GM12878 (cell line): ENCODE data around the gene ACACA. TPM values are rescaled to one million over a fixed set of nuclear protein-coding genes. Genes with fewer than 3 reads are reported as not detected.

Experiments
- ATAC-seq: fragments of 200-7000 bp; cut with Tn5 transposase; 3 replicates; pipeline ENCODE4 v1.9.1; 2020; ENCODE audit warnings: mild to moderate bottlenecking, moderate library complexity
- BruUV-seq: library from RNA; stranded (reverse); fragments of 400-500 nt; replicated peaks from 2 replicates; lab custom pipeline; 2021; lab: Mats Ljungman, UMichigan
- CTCF ChIA-PET: fragments of 300-600 bp; sonication (Branson Sonifier 250); formaldehyde crosslinking; extraction: SDS; loops from one replicate; lab custom pipeline; 2021; ENCODE audit warnings: inconsistent platforms; lab: Yijun Ruan, JAX
- POLR2A ChIA-PET: fragments of 350-600 bp; formaldehyde crosslinking; extraction: SDS; loops from one replicate; lab custom pipeline; 2021; ENCODE audit warnings: inconsistent platforms; lab: Charles Lee
- RAD21 ChIA-PET: fragments of 300-600 bp; sonication (Branson Sonifier 250); formaldehyde crosslinking; loops from one replicate; lab custom pipeline; 2023; ENCODE audit warnings: antibody characterized with exemption; ENCODE audit not compliant: unreplicated experiment; lab: Charles Lee
- SMC1A ChIA-PET: fragments of 300-600 bp; sonication (Branson Sonifier 250); formaldehyde crosslinking; loops from one replicate; lab custom pipeline; 2023; ENCODE audit not compliant: unreplicated experiment, uncharacterized antibody; lab: Charles Lee
- DNase-seq: peaks from one replicate; pipeline ENCODE4 v3.0.0-alpha.2; 2011; ENCODE audit warnings: low read depth, low spot score
- FAIRE-seq: peaks from 3 replicates; lab custom pipeline; 2011; peaks lifted over from hg19 to GRCh38; lab: Jason Lieb, UNC
- H2AFZ ChIP-seq: 2 replicates; pipeline ENCODE4 v1.6.0; 2011; ENCODE audit warnings: low read depth, low read length, control low read depth; ENCODE audit not compliant: control insufficient read depth
- H3K27ac ChIP-seq: 2 replicates; pipeline ENCODE4 v1.5.1; 2011; ENCODE audit warnings: control low read depth; ENCODE audit not compliant: control insufficient read depth, insufficient read depth
- H3K27me3 ChIP-seq, 2 experiments: replicated peaks in 1 of 2; 2 replicates each; pipeline versions ENCODE4 v1.6.0 to v1.6.1; 2011; ENCODE audit warnings: low read length in 1 of 2; ENCODE audit not compliant: control insufficient read depth in 2 of 2, insufficient read depth in 2 of 2
- H3K36me3 ChIP-seq, 2 experiments: 2 replicates each; pipeline ENCODE4 v1.5.1; 2011; ENCODE audit warnings: low read length in 1 of 2; ENCODE audit not compliant: control insufficient read depth in 2 of 2, insufficient read depth in 2 of 2
- H3K4me1 ChIP-seq: 2 replicates; pipeline ENCODE4 v1.6.1; 2011; ENCODE audit warnings: mild to moderate bottlenecking, low read length, moderate library complexity, mixed read lengths; ENCODE audit not compliant: control insufficient read depth, insufficient read depth
- H3K4me2 ChIP-seq: 2 replicates; pipeline ENCODE4 v1.6.0; 2011; ENCODE audit warnings: control low read depth; ENCODE audit not compliant: control insufficient read depth, insufficient read depth
- H3K4me3 ChIP-seq: fragments of 200-600 bp; sonication (generic); 2 replicates; pipeline ENCODE4 v1.5.1; 2016
- H3K79me2 ChIP-seq: 2 replicates; pipeline ENCODE4 v1.6.0; 2011; ENCODE audit warnings: low read length; ENCODE audit not compliant: control insufficient read depth, insufficient read depth
- H3K9ac ChIP-seq: 2 replicates; pipeline ENCODE4 v1.8.0; 2011; ENCODE audit warnings: low read length, control low read depth, mixed read lengths; ENCODE audit not compliant: control insufficient read depth, insufficient read depth
- H3K9me3 ChIP-seq: replicated peaks from 3 replicates; pipeline ENCODE4 v1.5.1; 2011; ENCODE audit warnings: mild to moderate bottlenecking, low read length; ENCODE audit not compliant: control insufficient read depth, insufficient read depth
- H4K20me1 ChIP-seq: 2 replicates; pipeline ENCODE4 v1.6.0; 2011; ENCODE audit not compliant: control insufficient read depth, insufficient read depth
- HDAC2 ChIP-seq: fragments of 200-600 bp; sonication (generic); IDR thresholded peaks from 2 replicates; pipeline ENCODE4 v1.6.1; 2017
- RAD21 ChIP-seq: IDR thresholded peaks from 2 replicates; pipeline ENCODE4 v1.6.1; 2011; ENCODE audit warnings: mild to moderate bottlenecking, low read depth, low read length, moderate library complexity; ENCODE audit not compliant: insufficient read depth
- SMC3 ChIP-seq: IDR thresholded peaks from 2 replicates; pipeline ENCODE4 v1.6.1; 2011; ENCODE audit warnings: low read length, improper control_type of control experiment, borderline replicate concordance
- TAF1 ChIP-seq: IDR thresholded peaks from 2 replicates; pipeline ENCODE4 v1.6.1; 2011; ENCODE audit warnings: mild to moderate bottlenecking, low read depth, low read length, borderline replicate concordance
- WGBS: methylation state at CpG from one replicate; pipeline ENCODE4 v1.1.6; 2016; ENCODE audit warnings: low lambda C conversion rate; ENCODE audit not compliant: insufficient replicate concordance, insufficient coverage; ENCODE audit errors: missing lambda C conversion rate; 5-methylcytosine and 5-hydroxymethylcytosine counted together
- in situ Hi-C: fragments of 300-500 bp; cut with MboI; formaldehyde crosslinking; loops from 9 replicates; pipeline ENCODE4 v1.14.3; 2018; ENCODE audit warnings: mixed read lengths
- intact Hi-C: fragments of 100-400 bp; cut with micrococcal nuclease; formaldehyde crosslinking; loops from one replicate; pipeline ENCODE4 v1.14.2; 2022; ENCODE audit not compliant: unreplicated experiment
- polyA plus RNA-seq, 11 experiments: library from polyadenylated mRNA; depleted of rRNA in 4 of 11; unstranded in 6 of 11; stranded (reverse) in 5 of 11; fragments of >200 nt; fragmentation: Nextera tagmentation in 4 of 11; fragmentation: Illumina TruSeq in 1 of 11; extraction: Ambion mirVana in 4 of 11; extraction: Trizol in 1 of 11; gene quantifications; 1 replicate in 1 of 11; 2 replicates in 10 of 11; pipeline versions ENCODE4 v1.2.1 to v1.2.3, GENCODE V29; 2011 to 2016; ENCODE audit warnings: inconsistent platforms in 2 of 11, missing spikeins in 2 of 11, low read depth in 1 of 11
- total RNA-seq, 4 experiments: library from RNA; depleted of rRNA in 3 of 4; stranded (reverse); fragments of >200 nt in 3 of 4; fragmentation: Illumina TruSeq in 1 of 4; extraction: Trizol in 1 of 4; gene quantifications; 2 replicates each; pipeline versions ENCODE4 v1.2.1 to v1.2.3, GENCODE V29; 2013 to 2021
- TF ChIP-seq, protein P1 (sequence below), 3 experiments: IDR thresholded peaks in 2 of 3; conservative IDR thresholded peaks in 1 of 3; 2 replicates each; pipeline ENCODE4 v1.5.1; 2011; ENCODE audit warnings: low read depth in 3 of 3, low read length in 3 of 3, mild to moderate bottlenecking in 3 of 3, control low read depth in 2 of 3, moderate library complexity in 2 of 3, inconsistent platforms in 1 of 3, mixed read lengths in 1 of 3; ENCODE audit not compliant: control insufficient read depth in 2 of 3, insufficient read depth in 1 of 3; ENCODE audit errors: extremely low read depth in 1 of 3

ACACA gene
- total and polyA plus RNA-seq, 10 of the 15 experiments (the other 5 are each of a cell fraction or from before 2014, with no cell fraction given) = 12.9 to 74.2 (median 32.0) TPM

DNA sequence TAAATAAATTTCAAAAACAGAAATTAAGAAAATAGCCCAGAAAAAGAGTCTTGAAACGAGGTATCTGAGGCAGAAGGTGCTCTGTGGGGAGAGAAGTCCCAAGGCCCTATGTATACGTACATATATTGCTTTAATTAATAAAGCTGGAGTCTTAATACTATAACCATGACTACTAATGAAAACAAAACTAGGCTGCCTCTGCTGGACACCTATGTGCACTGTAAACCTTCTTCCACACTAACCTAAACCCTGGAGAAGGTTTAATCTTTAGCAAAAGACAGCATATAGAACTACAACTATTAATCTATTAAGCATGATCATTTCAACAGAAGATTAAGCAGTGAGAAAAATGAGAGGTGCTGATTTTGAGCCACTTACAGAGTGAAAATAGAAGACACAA is 184.8 kb downstream of the ACACA start:
- BruUV-seq = no TSS peak
- 100% methylated on average over 2 of the region's 2 CpGs for WGBS
- Histone ChIP-seq H3K4me2 (no peak overlapping the region), H3K4me1 (no peaks in the 10 kb centered on the region), H3K9me3 (no peaks in the 10 kb centered on the region), H3K9ac (no peak overlapping the region), H3K27me3 (no peaks in the 10 kb centered on the region), H3K4me3 (no peak overlapping the region), H3K27ac (no peak overlapping the region), H3K79me2 (no peaks in the 10 kb centered on the region), H4K20me1 (no peaks in the 10 kb centered on the region), H2AFZ (no peak overlapping the region), H3K36me3 (peaks cover 4 to 11% of the 10 kb centered on the region in 2 experiments)
- POLR2A ChIA-PET = no interaction called here
- SMC1A ChIA-PET = no interaction called here
- in situ Hi-C loops = no loop called here
- no peak for ATAC-seq
- no peak for FAIRE-seq
- no peak for DNase-seq
- CTCF ChIA-PET = interaction anchor here (0.8 to 1.1 kb wide), 2 partner anchors 18 to 618 kb away, joined by 3 read pairs; no protein-coding TSS in a partner anchor
- TF ChIP-seq, protein P1, sequence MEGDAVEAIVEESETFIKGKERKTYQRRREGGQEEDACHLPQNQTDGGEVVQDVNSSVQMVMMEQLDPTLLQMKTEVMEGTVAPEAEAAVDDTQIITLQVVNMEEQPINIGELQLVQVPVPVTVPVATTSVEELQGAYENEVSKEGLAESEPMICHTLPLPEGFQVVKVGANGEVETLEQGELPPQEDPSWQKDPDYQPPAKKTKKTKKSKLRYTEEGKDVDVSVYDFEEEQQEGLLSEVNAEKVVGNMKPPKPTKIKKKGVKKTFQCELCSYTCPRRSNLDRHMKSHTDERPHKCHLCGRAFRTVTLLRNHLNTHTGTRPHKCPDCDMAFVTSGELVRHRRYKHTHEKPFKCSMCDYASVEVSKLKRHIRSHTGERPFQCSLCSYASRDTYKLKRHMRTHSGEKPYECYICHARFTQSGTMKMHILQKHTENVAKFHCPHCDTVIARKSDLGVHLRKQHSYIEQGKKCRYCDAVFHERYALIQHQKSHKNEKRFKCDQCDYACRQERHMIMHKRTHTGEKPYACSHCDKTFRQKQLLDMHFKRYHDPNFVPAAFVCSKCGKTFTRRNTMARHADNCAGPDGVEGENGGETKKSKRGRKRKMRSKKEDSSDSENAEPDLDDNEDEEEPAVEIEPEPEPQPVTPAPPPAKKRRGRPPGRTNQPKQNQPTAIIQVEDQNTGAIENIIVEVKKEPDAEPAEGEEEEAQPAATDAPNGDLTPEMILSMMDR (IDR thresholded peaks at IDR 0.05 in 2 of 3, conservative IDR thresholded peaks at IDR 0.05 in 1 of 3; ENCODE audit: control insufficient read depth in 2 of 3, extremely low read depth in 1 of 3, insufficient read depth in 1 of 3, low read depth in 3 of 3, low read length in 3 of 3) = 0 out of 6 replicates have a peak, but pooled peaks of 1 of the 3 experiments have one; percentile 3
- TF ChIP-seq TAF1 = no peak
- RAD21 ChIA-PET = no interaction called here
- intact Hi-C loops = no loop called here

DNA sequence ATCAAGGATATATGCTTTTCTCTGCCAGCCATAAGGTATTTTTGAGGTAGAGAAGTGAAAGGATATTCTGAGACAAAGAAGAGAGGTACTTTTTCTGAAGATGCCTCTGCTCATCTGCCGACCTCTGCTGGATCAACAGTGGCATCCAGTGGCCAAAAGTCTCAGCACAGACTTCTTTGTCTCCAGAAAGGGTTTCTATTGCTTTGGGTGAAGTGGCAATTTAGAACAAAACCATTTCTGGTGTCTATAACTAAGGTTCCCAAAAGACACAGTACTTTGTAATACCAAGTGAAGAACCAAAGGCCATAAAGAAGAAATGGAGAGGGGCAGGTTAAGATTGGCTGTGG is 186.1 kb downstream of the ACACA start:
- Histone ChIP-seq H4K20me1 (no peaks in the 10 kb centered on the region), H3K9ac (no peak overlapping the region), H3K4me2 (no peak overlapping the region), H3K27me3 (no peaks in the 10 kb centered on the region), H3K36me3 (peaks cover 3 to 11% of the 10 kb centered on the region in 2 experiments), H3K79me2 (no peaks in the 10 kb centered on the region), H3K4me3 (no peak overlapping the region), H2AFZ (no peak overlapping the region), H3K9me3 (no peaks in the 10 kb centered on the region), H3K27ac (no peak overlapping the region), H3K4me1 (no peaks in the 10 kb centered on the region)
- in situ Hi-C loops (no loop called here), intact Hi-C loops (no loop called here)
- SMC1A ChIA-PET = no interaction called here
- ATAC-seq = no peak; the same call in 2 of the 3 replicates
- RAD21 ChIA-PET = no interaction called here
- BruUV-seq = no TSS peak
- no peak for FAIRE-seq
- POLR2A ChIA-PET = no interaction called here
- TF ChIP-seq SMC3 = peak; percentile 42; the same call in 1 of the 2 replicates
- TF ChIP-seq HDAC2 = no peak
- TF ChIP-seq RAD21 = peak; percentile 72
- TF ChIP-seq, protein P1 (IDR thresholded peaks at IDR 0.05 in 2 of 3, conservative IDR thresholded peaks at IDR 0.05 in 1 of 3; ENCODE audit: control insufficient read depth in 2 of 3, extremely low read depth in 1 of 3, insufficient read depth in 1 of 3, low read depth in 3 of 3, low read length in 3 of 3) = peak; percentile 45 to 72 (median 45); a peak in 4 of 6 replicates
- WGBS = 42% methylated on average over 1 of the region's 1 CpG
- CTCF ChIA-PET = no interaction called here
- no peak for DNase-seq
